ENCODE results near the gene VTI1A. TPM values are rescaled to one million over a fixed set of nuclear protein-coding genes. Genes with fewer than 3 reads are reported as not detected.

The VTI1A gene
- polyA plus RNA-seq, 1 of the 3 experiments (the other 2 are of a cell fraction) = 8.3 TPM

GRCh38 chr10:112813866-112814591, 367.0 kb downstream of the VTI1A start (continued):
- TF ChIP-seq CHD2 (IDR thresholded peaks at IDR 0.05; ENCODE audit: low read length, partially characterized antibody) (no peak), RFX5 (IDR thresholded peaks at IDR 0.05; ENCODE audit: low read length) (no peak), FOXM1 (IDR thresholded peaks at IDR 0.05; ENCODE audit: low read depth) (no peak), GABPA (IDR thresholded peaks at IDR 0.05; ENCODE audit: low read depth) (no peak), FOSL2 (IDR thresholded peaks at IDR 0.05; ENCODE audit: borderline replicate concordance, low read depth) (no peak), NFIC (IDR thresholded peaks at IDR 0.05; ENCODE audit: borderline replicate concordance) (no peak), JUND (IDR thresholded peaks at IDR 0.05) (no peak), TEAD4 (IDR thresholded peaks at IDR 0.05; ENCODE audit: borderline replicate concordance, insufficient read depth) (no peak), PBX3 (IDR thresholded peaks at IDR 0.05) (no peak), USF2 (IDR thresholded peaks at IDR 0.05; ENCODE audit: borderline replicate concordance, low read depth, low read length) (no peak), GATA2 (CRISPR knock-in tag; IDR thresholded peaks at IDR 0.05) (no peak)

GRCh38 chr10:112815269-112816032, 368.4 kb downstream of the VTI1A start:
- Histone ChIP-seq H3K4me2 (no peak overlapping the region), H3F3A (replicated peaks; ENCODE audit: insufficient read depth) (peaks cover 22% of the 10 kb centered on the region), H3K27me3 (ENCODE audit: insufficient read depth) (no peaks in the 10 kb centered on the region), H3K9me3 (no peaks in the 10 kb centered on the region), H3K9me2 (no peaks in the 10 kb centered on the region), H3K4me1 (ENCODE audit: control insufficient read depth in 1 of 2, insufficient read depth in 2 of 2, low read depth in 1 of 2, low read length in 1 of 2) (peaks cover 2 to 18% of the 10 kb centered on the region in 2 experiments; a peak in 3 of 4 replicates), H3K36me3 (replicated peaks in 1 of 2; ENCODE audit: control insufficient read depth in 1 of 2, insufficient read depth in 2 of 2, low read length in 1 of 2) (no peaks in the 10 kb centered on the region), H2AFZ (ENCODE audit: low read depth) (no peak overlapping the region), H3K27ac (ENCODE audit: low read depth in 2 of 2, low read length in 1 of 2) (no peak overlapping the region), H3K9ac (no peak overlapping the region), H4K20me1 (ENCODE audit: insufficient read depth) (no peaks in the 10 kb centered on the region), H3K4me3 (ENCODE audit: low read depth in 2 of 2, low read length in 1 of 2) (no peak overlapping the region), H3K79me2 (ENCODE audit: insufficient read depth) (no peaks in the 10 kb centered on the region)
- WGBS (ENCODE audit: low lambda C conversion rate) = 64% methylated on average over 16 of the region's 16 CpGs
- DNase-seq = no peak
- ChIA-PET POLR2A (no interaction called here), CTCF (no interaction called here)
- TF ChIP-seq USF1 (IDR thresholded peaks at IDR 0.05; ENCODE audit: borderline replicate concordance, low read depth) (no peak), YY1 (IDR thresholded peaks at IDR 0.05; ENCODE audit: low read depth) (no peak), JUND (IDR thresholded peaks at IDR 0.05) (peak; percentile 14; the same call in 1 of the 2 replicates), NFIC (IDR thresholded peaks at IDR 0.05; ENCODE audit: borderline replicate concordance) (no peak), TCF12 (IDR thresholded peaks at IDR 0.05) (peak; percentile 18; the same call in 1 of the 2 replicates), USF2 (IDR thresholded peaks at IDR 0.05; ENCODE audit: borderline replicate concordance, low read depth, low read length) (no peak), FOSL2 (IDR thresholded peaks at IDR 0.05; ENCODE audit: borderline replicate concordance, low read depth) (peak; percentile 31; the same call in 1 of the 2 replicates), TAF1 (IDR thresholded peaks at IDR 0.05; ENCODE audit: borderline replicate concordance, low read depth, low read length) (no peak), FOXM1 (IDR thresholded peaks at IDR 0.05; ENCODE audit: low read depth) (no peak)
